Chondrocyte (in vitro differentiated cells): ENCODE measurements around the gene SCP2. TPM values are rescaled to one million over a fixed set of nuclear protein-coding genes. Genes with fewer than 3 reads are reported as not detected.

Experiments used
- DNase-seq: peaks from one replicate; pipeline ENCODE4 v3.0.0; 2021; ENCODE audit warnings: mixed read lengths, low spot score
- H3K27ac Mint-ChIP-seq: one replicate; pipeline ENCODE4 v1.8.0; 2021; ENCODE audit warnings: mild to moderate bottlenecking, moderate library complexity, mixed read lengths; ENCODE audit not compliant: unreplicated experiment
- H3K27me3 Mint-ChIP-seq: 2 replicates; pipeline ENCODE4 v1.8.0; 2021; ENCODE audit warnings: low read depth, mixed read lengths
- H3K36me3 Mint-ChIP-seq: 2 replicates; pipeline ENCODE4 v1.8.0; 2021; ENCODE audit warnings: low read depth, mixed read lengths
- H3K4me1 Mint-ChIP-seq: 2 replicates; pipeline ENCODE4 v1.8.0; 2021; ENCODE audit warnings: low read depth, mild to moderate bottlenecking, mixed read lengths
- H3K4me3 Mint-ChIP-seq: one replicate; pipeline ENCODE4 v1.8.0; 2021; ENCODE audit warnings: mild to moderate bottlenecking, moderate library complexity, mixed read lengths; ENCODE audit not compliant: unreplicated experiment
- H3K9me3 Mint-ChIP-seq: 2 replicates; pipeline ENCODE4 v1.8.0; 2021; ENCODE audit warnings: low read depth, mixed read lengths
- long read RNA-seq: library from polyadenylated mRNA; stranded (forward); transcript quantifications from one replicate; pipeline ENCODE4 v2.0.0, GENCODE V29; 2021
- total RNA-seq: library from RNA; stranded (reverse); gene quantifications from 3 replicates; pipeline ENCODE4 v1.2.1, GENCODE V29; 2021
- TF ChIP-seq, protein P1 (sequence below): fragments of 200-600 bp; sonication (generic); IDR thresholded peaks from 2 replicates; pipeline ENCODE4 v1.5.0; 2021; ENCODE audit warnings: antibody characterized with exemption, mild to moderate bottlenecking, moderate library complexity

SCP2 gene, protein sequence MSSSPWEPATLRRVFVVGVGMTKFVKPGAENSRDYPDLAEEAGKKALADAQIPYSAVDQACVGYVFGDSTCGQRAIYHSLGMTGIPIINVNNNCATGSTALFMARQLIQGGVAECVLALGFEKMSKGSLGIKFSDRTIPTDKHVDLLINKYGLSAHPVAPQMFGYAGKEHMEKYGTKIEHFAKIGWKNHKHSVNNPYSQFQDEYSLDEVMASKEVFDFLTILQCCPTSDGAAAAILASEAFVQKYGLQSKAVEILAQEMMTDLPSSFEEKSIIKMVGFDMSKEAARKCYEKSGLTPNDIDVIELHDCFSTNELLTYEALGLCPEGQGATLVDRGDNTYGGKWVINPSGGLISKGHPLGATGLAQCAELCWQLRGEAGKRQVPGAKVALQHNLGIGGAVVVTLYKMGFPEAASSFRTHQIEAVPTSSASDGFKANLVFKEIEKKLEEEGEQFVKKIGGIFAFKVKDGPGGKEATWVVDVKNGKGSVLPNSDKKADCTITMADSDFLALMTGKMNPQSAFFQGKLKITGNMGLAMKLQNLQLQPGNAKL
- 84.0 to 98.3 TPM (median 87.4 TPM) in 3 replicates for total RNA-seq
- long read RNA-seq, transcript SCP2-207 (5 exons, 894 nt): major isoform, 73 of 157 reads
- long read RNA-seq, transcript SCP2-203 (16 exons, 2,811 nt): minor isoform, 69 of 157 reads
- long read RNA-seq, partial matches to known transcripts: 1 of 157 reads
- long read RNA-seq, other reads (novel, unspliced or antisense): 7 of 157 reads

DNA sequence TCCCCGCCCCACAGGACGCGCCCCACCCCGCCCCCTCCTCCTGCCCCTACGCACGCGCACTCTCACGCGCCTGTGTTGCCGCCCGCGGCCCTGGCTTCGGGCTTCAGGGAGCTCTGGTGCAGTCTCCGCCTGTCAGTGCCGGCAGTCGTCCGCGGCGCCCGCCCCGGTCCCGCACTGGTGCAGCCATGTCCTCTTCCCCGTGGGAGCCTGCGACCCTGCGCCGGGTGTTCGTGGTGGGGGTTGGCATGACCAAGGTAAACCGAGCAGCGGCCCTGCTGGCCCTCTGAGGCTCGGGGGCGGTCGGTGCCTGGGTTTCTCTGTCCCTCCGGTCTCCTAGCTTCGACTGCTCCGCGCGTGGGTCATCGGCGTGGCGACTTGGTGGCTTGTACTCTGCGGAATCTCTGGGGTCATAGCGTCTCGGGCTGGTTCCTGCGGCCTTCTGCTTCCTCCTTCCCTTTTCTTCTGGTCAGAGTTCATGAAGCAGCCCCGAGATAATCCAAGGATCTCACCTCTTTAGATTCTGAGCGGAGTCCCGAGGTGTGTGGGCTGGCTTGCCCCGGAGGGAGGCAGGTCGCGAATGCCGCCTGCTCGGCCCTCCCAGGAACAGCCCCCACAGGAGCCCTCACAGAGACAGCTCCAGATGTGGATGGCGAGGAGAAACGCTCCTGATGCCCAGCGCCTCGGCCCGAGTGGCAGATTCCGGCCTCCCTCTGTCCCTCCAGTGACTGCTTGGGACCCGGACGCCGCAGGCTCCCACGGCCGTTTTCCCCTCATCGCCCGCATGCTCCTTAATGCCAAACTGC is at the start of gene SCP2:
TSS of gene SCP2 (plus strand) at position 65 of the 803 bp plus-strand sequence. CDS start at position 186, 121 bp downstream.
- peak within 1 kb of the TSS; percentile 77 for H3K4me3 Mint-ChIP-seq
- H3K27ac Mint-ChIP-seq: peak within 1 kb of the TSS; percentile 74
- TF ChIP-seq, protein P1, sequence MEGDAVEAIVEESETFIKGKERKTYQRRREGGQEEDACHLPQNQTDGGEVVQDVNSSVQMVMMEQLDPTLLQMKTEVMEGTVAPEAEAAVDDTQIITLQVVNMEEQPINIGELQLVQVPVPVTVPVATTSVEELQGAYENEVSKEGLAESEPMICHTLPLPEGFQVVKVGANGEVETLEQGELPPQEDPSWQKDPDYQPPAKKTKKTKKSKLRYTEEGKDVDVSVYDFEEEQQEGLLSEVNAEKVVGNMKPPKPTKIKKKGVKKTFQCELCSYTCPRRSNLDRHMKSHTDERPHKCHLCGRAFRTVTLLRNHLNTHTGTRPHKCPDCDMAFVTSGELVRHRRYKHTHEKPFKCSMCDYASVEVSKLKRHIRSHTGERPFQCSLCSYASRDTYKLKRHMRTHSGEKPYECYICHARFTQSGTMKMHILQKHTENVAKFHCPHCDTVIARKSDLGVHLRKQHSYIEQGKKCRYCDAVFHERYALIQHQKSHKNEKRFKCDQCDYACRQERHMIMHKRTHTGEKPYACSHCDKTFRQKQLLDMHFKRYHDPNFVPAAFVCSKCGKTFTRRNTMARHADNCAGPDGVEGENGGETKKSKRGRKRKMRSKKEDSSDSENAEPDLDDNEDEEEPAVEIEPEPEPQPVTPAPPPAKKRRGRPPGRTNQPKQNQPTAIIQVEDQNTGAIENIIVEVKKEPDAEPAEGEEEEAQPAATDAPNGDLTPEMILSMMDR: peak; percentile 30
- DNase-seq: no peak
- H3K9me3 Mint-ChIP-seq: no peaks in the 10 kb centered on the region
- peaks cover 9% of the 10 kb centered on the region for H3K4me1 Mint-ChIP-seq
- peaks cover 2% of the 10 kb centered on the region for H3K27me3 Mint-ChIP-seq
- H3K36me3 Mint-ChIP-seq: no peaks in the 10 kb centered on the region

DNA sequence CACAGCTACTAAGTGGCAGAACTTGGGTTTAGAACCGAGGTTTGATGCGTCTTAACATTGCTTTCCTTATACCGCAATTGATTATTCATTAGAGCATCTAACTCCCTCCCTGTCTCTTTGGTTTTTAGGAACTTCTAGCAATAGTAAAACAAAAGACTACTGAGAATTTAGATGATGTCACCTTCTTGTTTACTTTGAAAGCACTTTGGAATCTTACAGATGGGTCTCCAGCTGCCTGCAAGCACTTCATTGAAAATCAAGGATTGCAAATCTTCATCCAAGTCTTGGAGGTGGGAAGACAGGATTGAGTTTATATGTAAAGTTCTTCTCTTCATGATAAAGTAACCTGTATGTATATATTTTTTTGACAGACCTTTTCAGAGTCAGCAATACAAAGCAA is 49.5 kb upstream of the SCP2 start:
- H3K4me3 Mint-ChIP-seq: no peak overlapping the region
- H3K36me3 Mint-ChIP-seq: no peaks in the 10 kb centered on the region
- peaks cover 4% of the 10 kb centered on the region for H3K9me3 Mint-ChIP-seq
- H3K27me3 Mint-ChIP-seq: no peaks in the 10 kb centered on the region
- TF ChIP-seq, protein P1: no peak
- no peak for DNase-seq
- no peak overlapping the region for H3K27ac Mint-ChIP-seq
- no peaks in the 10 kb centered on the region for H3K4me1 Mint-ChIP-seq

DNA sequence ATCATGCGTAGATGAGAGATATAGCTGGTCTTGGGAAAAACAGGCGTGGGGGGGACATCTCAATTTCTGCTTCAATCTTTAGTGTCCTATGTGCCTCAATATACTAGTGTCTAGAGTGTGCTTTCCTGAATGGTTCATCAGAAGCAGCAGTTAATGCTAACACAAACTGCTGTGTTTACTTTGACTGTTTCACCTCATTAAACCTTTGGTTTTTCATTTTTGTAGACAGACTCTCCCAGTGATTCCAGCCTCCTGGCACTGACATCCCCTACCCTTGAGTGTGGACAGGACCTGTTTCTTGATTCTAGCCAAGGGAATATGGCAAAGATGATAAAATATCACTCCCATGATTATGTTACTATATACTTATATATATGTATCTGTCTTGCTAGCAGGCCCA is 46.9 kb upstream of the SCP2 start:
- H3K36me3 Mint-ChIP-seq: no peaks in the 10 kb centered on the region
- H3K27me3 Mint-ChIP-seq: no peaks in the 10 kb centered on the region
- no peak for DNase-seq
- H3K4me3 Mint-ChIP-seq: no peak overlapping the region
- H3K4me1 Mint-ChIP-seq: no peaks in the 10 kb centered on the region
- H3K27ac Mint-ChIP-seq: no peak overlapping the region
- TF ChIP-seq, protein P1: no peak
- peaks cover 7% of the 10 kb centered on the region for H3K9me3 Mint-ChIP-seq

DNA sequence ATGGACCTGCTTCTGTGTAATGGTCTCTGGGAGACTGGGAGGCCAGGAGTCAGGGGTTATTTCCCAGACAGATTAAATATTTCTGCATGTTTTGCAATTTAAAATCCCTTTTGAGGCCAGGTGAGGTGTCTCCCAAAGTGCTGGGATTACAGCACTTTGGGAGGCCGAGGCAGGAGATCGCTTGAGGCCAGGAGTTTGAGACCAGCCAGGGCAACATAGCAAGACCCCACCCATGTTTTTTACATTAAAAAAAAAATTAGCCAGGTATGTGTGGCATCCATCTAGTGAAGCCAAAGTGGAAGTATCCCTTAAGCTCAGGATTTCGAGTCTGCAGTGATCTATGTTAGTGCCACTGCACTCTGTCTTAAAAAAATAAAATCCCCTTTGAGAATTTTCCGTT is 39.6 kb upstream of the SCP2 start:
- no peak for DNase-seq
- Mint-ChIP-seq H3K4me1 (no peaks in the 10 kb centered on the region), H3K36me3 (peaks cover 2% of the 10 kb centered on the region), H3K27me3 (no peaks in the 10 kb centered on the region), H3K4me3 (no peak overlapping the region), H3K27ac (no peak overlapping the region), H3K9me3 (peaks cover 4% of the 10 kb centered on the region)
- TF ChIP-seq, protein P1: no peak
